GM18499 (cell line): Measurements from ENCODE around the gene PF4V1.

Experiments used
- ATAC-seq: cut with Tn5 transposase; IDR thresholded peaks from one replicate; pipeline ENCODE4 v1.9.1; 2021; ENCODE audit warnings: moderate number of reproducible peaks; ENCODE audit not compliant: insufficient read depth, unreplicated experiment

PF4V1 gene

DNA sequence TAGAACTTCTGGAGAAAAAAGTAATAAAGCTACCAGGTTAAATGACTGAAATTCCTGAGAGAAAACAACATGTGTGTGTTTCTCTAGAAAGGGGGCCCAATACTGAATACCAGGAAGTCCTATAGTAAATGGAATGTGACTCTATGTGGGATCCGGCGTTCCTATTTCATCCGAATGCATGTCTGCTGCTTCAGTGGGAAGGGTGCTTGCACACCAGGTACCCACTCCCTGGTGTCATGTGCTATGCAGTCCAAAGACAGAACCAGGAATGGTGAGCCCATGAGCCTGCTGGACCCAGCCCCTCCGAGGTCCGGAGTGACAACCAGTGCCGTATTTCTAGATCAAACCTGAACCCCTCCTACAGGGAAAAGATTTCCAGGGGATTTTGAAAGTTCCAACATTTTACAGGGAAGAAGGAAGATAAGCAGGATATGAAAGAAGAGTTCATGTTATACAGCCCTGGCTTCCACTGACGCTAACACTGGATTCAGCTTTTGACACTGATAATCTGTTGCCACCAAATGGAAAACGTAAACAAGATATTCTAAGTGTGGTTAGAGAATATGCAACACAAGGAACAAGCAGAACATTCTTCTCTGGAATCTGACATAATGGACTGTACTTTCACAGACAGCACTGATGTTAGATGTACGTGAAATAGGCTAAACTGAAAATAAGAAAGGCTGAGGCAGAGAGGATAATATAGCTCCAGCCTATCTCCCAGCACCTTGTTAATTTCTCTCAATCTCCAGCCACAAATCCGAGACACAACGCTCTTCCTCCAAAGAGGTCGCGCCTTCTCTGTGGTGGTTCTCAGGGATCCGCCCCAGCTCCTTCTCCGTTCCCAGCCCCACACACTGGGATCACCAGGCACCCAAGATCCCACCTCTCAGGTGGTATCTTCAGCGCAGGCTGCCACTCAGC is 15.4 kb downstream of the PF4V1 start:
- no peak for ATAC-seq

GRCh38 chr4:73869130-73870055 is 16.3 kb downstream of the PF4V1 start, which contains the start of gene CXCL1:
Gene CXCL1 (plus strand): TSS chr4:73869393. CDS start chr4:73869471, 78 bp downstream.
- ATAC-seq: no peak

DNA sequence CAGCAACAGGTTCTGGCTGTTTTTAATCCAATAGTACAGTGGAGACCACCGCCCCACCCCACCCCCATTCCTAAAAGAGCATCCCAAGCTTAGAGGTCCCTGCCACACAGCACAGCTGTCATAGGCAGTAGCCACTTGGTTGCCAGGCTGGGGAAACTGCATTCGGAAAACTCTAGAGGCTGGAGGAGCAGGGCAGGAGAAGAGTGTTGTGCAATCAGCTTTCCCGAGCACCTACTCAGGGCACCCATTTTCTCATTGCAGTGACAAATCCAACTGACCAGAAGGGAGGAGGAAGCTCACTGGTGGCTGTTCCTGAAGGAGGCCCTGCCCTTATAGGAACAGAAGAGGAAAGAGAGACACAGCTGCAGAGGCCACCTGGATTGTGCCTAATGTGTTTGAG is 17.2 kb downstream of the PF4V1 start:
- ATAC-seq: no peak

DNA sequence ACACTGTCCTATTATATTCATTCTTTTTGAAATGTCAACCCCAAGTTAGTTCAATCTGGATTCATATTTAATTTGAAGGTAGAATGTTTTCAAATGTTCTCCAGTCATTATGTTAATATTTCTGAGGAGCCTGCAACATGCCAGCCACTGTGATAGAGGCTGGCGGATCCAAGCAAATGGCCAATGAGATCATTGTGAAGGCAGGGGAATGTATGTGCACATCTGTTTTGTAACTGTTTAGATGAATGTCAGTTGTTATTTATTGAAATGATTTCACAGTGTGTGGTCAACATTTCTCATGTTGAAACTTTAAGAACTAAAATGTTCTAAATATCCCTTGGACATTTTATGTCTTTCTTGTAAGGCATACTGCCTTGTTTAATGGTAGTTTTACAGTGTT is 17.7 kb downstream of the PF4V1 start:
- ATAC-seq: no peak

- no peak for ATAC-seq
These were observed 18.6 kb downstream of the PF4V1 start for GRCh38 chr4:73871511-73872310.

DNA sequence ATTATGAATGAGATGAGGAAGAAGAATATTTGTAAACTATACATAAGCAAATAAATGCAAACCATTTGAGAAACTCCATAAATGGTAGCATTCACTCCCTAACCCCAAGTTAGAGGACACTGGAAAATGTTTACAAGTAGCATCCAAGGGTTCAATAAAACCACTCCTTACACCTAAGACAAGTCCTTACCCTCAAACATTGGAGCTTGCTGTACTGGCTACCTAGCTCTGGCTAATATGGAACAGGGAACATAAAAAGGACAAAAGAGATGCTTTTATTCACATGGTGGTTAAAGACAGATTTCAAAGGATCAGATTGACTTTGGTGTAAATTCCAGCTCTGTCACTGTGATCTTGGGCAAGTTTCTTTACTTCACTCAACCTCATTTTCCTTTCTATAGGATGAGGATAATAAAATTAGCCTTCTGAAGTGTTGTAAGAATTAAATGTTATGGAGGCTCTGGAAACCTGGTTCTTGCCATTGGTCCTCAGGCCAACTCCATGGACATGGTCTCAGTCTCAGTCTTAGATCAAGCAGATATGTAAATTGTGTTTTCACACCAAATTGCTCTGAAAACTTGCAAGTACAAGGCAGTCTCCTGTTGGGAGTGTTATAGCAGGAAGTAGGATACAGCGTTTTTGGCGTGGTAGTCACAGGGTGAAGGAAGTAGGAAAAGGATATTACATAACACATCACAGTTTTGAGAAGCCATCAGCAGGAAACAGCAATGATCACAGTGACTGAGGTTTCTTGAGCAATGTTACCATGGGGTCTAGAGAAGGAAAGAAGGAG is 19.4 kb downstream of the PF4V1 start:
- ATAC-seq: no peak

DNA sequence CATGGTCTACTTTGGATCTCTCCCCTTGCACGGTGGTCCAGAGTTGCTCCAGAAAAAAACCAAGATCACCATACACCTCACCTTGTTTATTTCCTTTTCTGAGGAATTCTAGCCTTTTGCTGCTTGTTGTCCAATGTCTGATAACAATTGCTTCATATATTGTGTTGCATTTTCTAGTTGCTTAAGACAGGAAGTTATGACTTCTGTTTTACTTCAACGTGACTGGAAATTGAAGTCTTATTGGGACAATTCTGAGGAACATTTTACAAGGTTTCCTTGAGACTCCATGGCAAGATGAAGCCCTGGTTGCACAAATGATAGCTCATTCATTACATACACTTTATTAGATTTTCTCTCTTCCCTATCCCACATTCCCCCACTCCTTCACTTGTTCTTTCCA is 21.3 kb downstream of the PF4V1 start:
- no peak for ATAC-seq

- no peak for ATAC-seq
These were observed 22.3 kb downstream of the PF4V1 start for GRCh38 chr4:73875401-73875800.

DNA sequence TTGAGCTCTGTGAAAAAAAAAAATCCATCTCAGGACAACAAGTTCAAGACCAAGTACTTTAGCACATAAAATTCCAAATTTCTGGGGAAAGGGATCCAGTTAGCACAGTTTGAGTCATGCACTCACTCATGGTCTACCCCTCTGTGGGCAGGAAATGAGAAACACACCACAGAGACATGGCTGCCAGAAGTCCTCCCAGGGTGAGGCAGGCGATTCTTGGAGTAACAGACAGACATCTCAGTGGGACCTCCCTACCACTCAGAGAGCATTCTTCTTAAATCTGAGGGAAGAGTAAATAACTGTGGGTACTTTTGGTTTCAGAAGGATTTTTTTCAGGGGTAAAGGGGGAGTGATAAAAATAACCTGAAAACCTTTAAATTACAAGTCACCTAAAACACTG is 30.2 kb downstream of the PF4V1 start:
- ATAC-seq: no peak

DNA sequence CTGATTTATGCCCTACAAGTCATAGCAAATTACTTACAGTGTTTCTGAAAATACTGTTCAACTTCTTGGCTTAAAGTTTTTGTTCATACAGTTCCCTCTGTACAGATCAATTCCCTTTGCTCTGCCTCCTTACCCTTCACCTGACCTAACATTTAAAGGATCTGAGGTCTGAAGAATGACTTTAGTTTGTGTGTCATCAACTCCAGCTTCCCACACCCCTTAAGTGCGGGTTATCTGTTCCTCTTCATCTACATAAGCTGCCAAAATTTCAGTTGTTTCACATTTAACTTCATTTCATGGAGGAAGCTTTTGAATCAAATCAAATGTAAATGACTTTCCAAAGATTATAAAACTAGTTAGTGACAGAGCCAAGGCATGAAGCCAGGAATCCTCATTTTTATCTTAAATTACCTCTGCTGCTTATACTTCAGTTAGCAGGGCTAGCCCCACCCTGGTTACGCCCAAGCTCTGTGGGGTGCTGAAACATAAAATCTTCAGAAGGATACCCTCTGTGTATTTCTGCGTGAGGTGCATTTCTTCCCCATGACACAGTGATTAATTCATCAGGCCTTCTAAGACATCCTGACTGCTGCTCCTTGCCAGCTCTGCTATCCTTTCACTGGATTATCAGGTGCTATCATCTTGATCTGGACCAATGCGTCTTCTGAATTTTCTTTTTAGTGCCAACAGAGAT is 32.6 kb downstream of the PF4V1 start:
- ATAC-seq: no peak

DNA sequence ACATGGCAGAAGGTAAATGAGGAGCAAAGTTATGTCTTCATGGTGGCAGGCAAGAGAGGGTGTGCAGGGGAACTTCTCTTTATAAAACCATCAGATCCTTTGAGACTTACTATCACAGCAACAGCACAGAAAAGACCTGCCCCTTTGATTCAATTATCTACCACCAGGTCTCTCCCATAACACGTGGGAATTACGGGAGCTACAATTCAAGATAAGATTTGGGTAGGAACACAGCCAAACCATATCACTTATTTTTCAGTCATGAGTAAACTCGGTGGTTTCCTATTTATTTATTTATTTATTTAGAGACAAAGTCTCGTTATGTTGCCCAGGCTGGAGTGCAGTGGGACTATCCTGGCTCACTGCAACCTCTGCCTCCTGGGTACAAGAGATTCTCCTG is 38.2 kb downstream of the PF4V1 start:
- no peak for ATAC-seq

- ATAC-seq: no peak
These were observed 38.8 kb downstream of the PF4V1 start for GRCh38 chr4:73891739-73892405.

- ATAC-seq: no peak
These were observed 39.9 kb downstream of the PF4V1 start for GRCh38 chr4:73892966-73893365.

DNA sequence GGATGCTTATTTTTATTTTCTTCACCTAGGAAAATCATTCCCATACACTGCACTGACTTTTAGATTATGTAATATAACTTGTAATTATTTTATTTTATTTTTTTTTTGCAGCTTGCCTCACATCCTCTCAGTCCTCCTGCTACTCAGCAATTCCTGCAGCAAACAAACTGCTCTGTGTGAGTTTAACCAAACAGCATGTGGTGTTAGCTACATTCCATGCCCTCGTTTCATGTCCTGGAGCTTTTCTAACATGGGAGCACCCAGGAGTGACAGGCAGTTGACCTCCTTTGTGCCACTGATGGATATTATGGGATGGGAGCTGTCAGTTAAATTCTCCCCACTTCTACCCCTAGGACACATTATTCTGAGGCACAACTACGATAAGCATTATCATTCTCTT is 40.9 kb downstream of the PF4V1 start:
- ATAC-seq: no peak

- ATAC-seq: no peak
These were observed 42.4 kb downstream of the PF4V1 start for GRCh38 chr4:73895201-73896175.

GRCh38 chr4:73896416-73896815 is 43.3 kb downstream of the PF4V1 start:
- no peak for ATAC-seq
